Transverse colon (tissue), 4 donors: ENCODE measurements around the gene HSD11B1. TPM values are rescaled to one million over a fixed set of nuclear protein-coding genes. Genes with fewer than 3 reads are reported as not detected.

Experiments
- DNase-seq: peaks from one replicate; pipeline ENCODE4 v3.0.0-alpha.2; 2019
- H3K27ac ChIP-seq, 4 donors: fragments of 200-600 bp; sonication (generic); 2 replicates each; pipeline ENCODE4 v1.5.1; 2016 to 2018; ENCODE audit warnings: inconsistent platforms in 4 of 4
- H3K27me3 ChIP-seq: fragments of 200-600 bp; sonication (generic); 2 replicates; pipeline ENCODE4 v1.5.1; 2017; ENCODE audit warnings: inconsistent platforms
- H3K36me3 ChIP-seq, 4 donors: fragments of 200-600 bp; sonication (generic); 2 replicates each; pipeline ENCODE4 v1.5.1; 2017 to 2019; ENCODE audit warnings: inconsistent platforms in 4 of 4
- H3K4me1 ChIP-seq, 4 donors: fragments of 200-600 bp; sonication (generic); 2 replicates each; pipeline ENCODE4 v1.5.1; 2017 to 2020; ENCODE audit warnings: inconsistent platforms in 4 of 4
- H3K4me3 ChIP-seq, 4 donors: fragments of 200-600 bp; sonication (generic); 1 replicate in 1 of 4; 2 replicates in 3 of 4; pipeline versions ENCODE4 v1.5.1 to v1.6.1; 2017 to 2019; ENCODE audit warnings: inconsistent platforms in 4 of 4
- H3K9me3 ChIP-seq, 2 donors: fragments of 200-600 bp; sonication (generic); 2 replicates each; pipeline ENCODE4 v1.5.1; 2017 to 2019; ENCODE audit warnings: inconsistent platforms in 2 of 2
- CTCF ChIP-seq, 5 experiments: fragments of 200-600 bp in 3 of 5; fragments of 450-650 bp in 2 of 5; sonication (generic) in 3 of 5; IDR thresholded peaks; 1 replicate in 2 of 5; 2 replicates in 3 of 5; pipeline ENCODE4 v1.5.1; 2016 to 2017; ENCODE audit warnings: antibody characterized with exemption in 5 of 5, inconsistent platforms in 3 of 5, mild to moderate bottlenecking in 2 of 5, moderate library complexity in 1 of 5
- EP300 ChIP-seq: sonication (generic); formaldehyde crosslinking; IDR thresholded peaks from one replicate; pipeline ENCODE4 v1.6.1; 2017; ENCODE audit warnings: antibody characterized with exemption, low read depth
- POLR2A ChIP-seq: fragments of 450-650 bp; IDR thresholded peaks from one replicate; pipeline ENCODE4 v1.6.1; 2016; ENCODE audit warnings: antibody characterized with exemption, mild to moderate bottlenecking, moderate library complexity
- POLR2AphosphoS5 ChIP-seq, 3 donors: sonication (generic); formaldehyde crosslinking; IDR thresholded peaks; one replicate each; pipeline ENCODE4 v1.6.1; 2016; ENCODE audit warnings: antibody characterized with exemption in 3 of 3
- WGBS, 2 donors: methylation state at CpG; one replicate each; pipeline ENCODE4 v1.1.5; 2018; ENCODE audit warnings: low coverage in 1 of 2; 5-methylcytosine and 5-hydroxymethylcytosine counted together
- in situ Hi-C, 4 donors: fragments of 200-750 bp; cut with MboI; loops; one replicate each; pipeline versions ENCODE4 v1.15.0 to v1.15.1; 2017; ENCODE audit warnings: low sequenced_read_pairs in 3 of 4, low pct_ligation_motif_present in 1 of 4, low pct_unique_long_range_greater_than_20kb in 1 of 4
- intact Hi-C: fragments of 100-400 bp; cut with DNase I; formaldehyde crosslinking; loops from one replicate; pipeline ENCODE4 v1.15.1; 2023; ENCODE audit warnings: low total_unique reads
- total RNA-seq, 4 donors: library from RNA; depleted of rRNA; stranded (reverse); fragments of >200 nt; gene quantifications; one replicate each; pipeline ENCODE4 v1.1.0, GENCODE V29; 2016

HSD11B1 gene
- total RNA-seq, 4 donors from 2014 or later, result 1.5 to 3.7 (median 2.6) TPM; not detected in 1

GRCh38 chr1:209755926-209756614, 51.4 kb downstream of the HSD11B1 start, which contains the start of gene TRAF3IP3:
TRAF3IP3 (plus strand) TSS chr1:209756053; CDS start chr1:209760040, 3,987 bp downstream.
- Histone ChIP-seq H3K4me3 (peak within 1 kb of the TSS in 3 of 4 donors; percentile 7 to 32 (median 10)), H3K27me3 (no peaks in the 10 kb centered on the region), H3K36me3 (no peaks in the 10 kb centered on the region), H3K4me1 (peaks cover 0 to 6% (median 0%) of the 10 kb centered on the region in 4 donors), H3K9me3 (no peaks in the 10 kb centered on the region), H3K27ac (peak within 1 kb of the TSS; percentile 54 to 72 (median 69))
- in situ Hi-C loops (no loop called here), intact Hi-C loops (no loop called here)
- WGBS, 2 donors, result 58 to 76% methylated on average over 5 to 10 of the region's 10 CpGs
- no peak for TF ChIP-seq POLR2A
- TF ChIP-seq CTCF (IDR thresholded peaks at IDR 0.05), result no peak
- no peak for TF ChIP-seq EP300
- peak in 1 of 3 donors; percentile 21 for TF ChIP-seq POLR2AphosphoS5 (IDR thresholded peaks at IDR 0.05)
- peak; percentile 71 for DNase-seq

- in situ Hi-C loops, result no loop called here
Measured at GRCh38 chr1:209756615-209757445, 52.2 kb downstream of the HSD11B1 start.

GRCh38 chr1:209758400-209758799, 53.8 kb downstream of the HSD11B1 start:
- Histone ChIP-seq H3K4me3 (peak overlapping the region in 1 of 4 donors; percentile 32), H3K36me3 (no peaks in the 10 kb centered on the region), H3K27me3 (no peaks in the 10 kb centered on the region), H3K4me1 (peaks cover 0 to 3% (median 0%) of the 10 kb centered on the region in 4 donors), H3K27ac (no peak overlapping the region), H3K9me3 (no peaks in the 10 kb centered on the region)
- in situ Hi-C loops (no loop called here), intact Hi-C loops (no loop called here)
- no peak for TF ChIP-seq EP300
- no peak for TF ChIP-seq CTCF (IDR thresholded peaks at IDR 0.05)
- TF ChIP-seq POLR2AphosphoS5 (IDR thresholded peaks at IDR 0.05), result no peak
- TF ChIP-seq POLR2A, result no peak
- no peak for DNase-seq
- WGBS, 2 donors, result 54% methylated on average over 3 of the region's 3 CpGs; no CpG with 5 or more reads in 1 of the 2 donors

More at GRCh38 chr1:209756615-209757445, 52.2 kb downstream of the HSD11B1 start:
- Histone ChIP-seq H3K36me3 (no peaks in the 10 kb centered on the region), H3K27me3 (no peaks in the 10 kb centered on the region), H3K4me1 (peaks cover 0 to 3% (median 0%) of the 10 kb centered on the region in 4 donors), H3K9me3 (no peaks in the 10 kb centered on the region), H3K27ac (peak overlapping the region; percentile 54 to 72 (median 69)), H3K4me3 (peak overlapping the region in 3 of 4 donors; percentile 7 to 32 (median 10))
- TF ChIP-seq CTCF (IDR thresholded peaks at IDR 0.05) (no peak), POLR2AphosphoS5 (IDR thresholded peaks at IDR 0.05) (no peak), POLR2A (no peak), EP300 (no peak)
- DNase-seq, result peak; percentile 29
- 66 to 86% methylated on average over 2 to 5 of the region's 5 CpGs for WGBS, 2 donors
- intact Hi-C loops, result no loop called here

GRCh38 chr1:209759829-209760359, 55.2 kb downstream of the HSD11B1 start:
- no peak for TF ChIP-seq POLR2AphosphoS5 (IDR thresholded peaks at IDR 0.05)
- TF ChIP-seq POLR2A, result no peak
- TF ChIP-seq EP300, result no peak
- TF ChIP-seq CTCF (IDR thresholded peaks at IDR 0.05), result no peak
- H3K36me3 ChIP-seq, result no peaks in the 10 kb centered on the region
- in situ Hi-C loops, result no loop called here
- no peak for DNase-seq
- no peaks in the 10 kb centered on the region for H3K27me3 ChIP-seq
- 96% methylated on average over 12 of the region's 12 CpGs; no CpG with 5 or more reads in 1 of the 2 donors for WGBS, 2 donors
- H3K4me3 ChIP-seq, result no peak overlapping the region
- H3K9me3 ChIP-seq, result no peaks in the 10 kb centered on the region
- H3K4me1 ChIP-seq, result peaks cover 0 to 3% (median 0%) of the 10 kb centered on the region in 4 donors
- no peak overlapping the region for H3K27ac ChIP-seq
- intact Hi-C loops, result no loop called here
